ENCODE data around the gene THOC6. TPM values are rescaled to one million over a fixed set of nuclear protein-coding genes. Genes with fewer than 3 reads are reported as not detected.

The THOC6 gene
- total and polyA plus RNA-seq, 9 of the 15 experiments (the other 6 are each of a cell fraction or from before 2014, with no cell fraction given): 2.5 to 65.4 (median 42.3) TPM

- TF ChIP-seq PRDM10 (IDR thresholded peaks at IDR 0.05; ENCODE audit: partially characterized antibody) (peak; percentile 51), SMARCE1 (IDR thresholded peaks at IDR 0.05) (peak; percentile 95), FOS (IDR thresholded peaks at IDR 0.05; ENCODE audit: extremely low read depth, insufficient read length) (peak; percentile 78), ZBTB40 (IDR thresholded peaks at IDR 0.05) (no peak), ZBTB40 (CRISPR knock-in tag; IDR thresholded peaks at IDR 0.05) (no peak), RCOR1 (IDR thresholded peaks at IDR 0.05; ENCODE audit: borderline replicate concordance in 1 of 2, low read depth in 2 of 2, low read length in 2 of 2) (0 out of 4 replicates have a peak, but pooled peaks of 1 of the 2 experiments have one; percentile 46), TCF7L2 (IDR thresholded peaks at IDR 0.05; ENCODE audit: low read depth, low read length) (no peak), U2AF1 (optimal IDR thresholded peaks at IDR 0.05; ENCODE audit: low read depth, low read length) (no peak), NEUROD1 (IDR thresholded peaks at IDR 0.05; ENCODE audit: borderline replicate concordance, low read depth, low read length, partially characterized antibody) (peak; percentile 66), ZBTB7A (IDR thresholded peaks at IDR 0.05; ENCODE audit: borderline replicate concordance, control insufficient read depth, low read depth, low read length) (peak; percentile 18; the same call in 1 of the 2 replicates), PYGO2 (tag; IDR thresholded peaks at IDR 0.05) (no peak), ZNF311 (CRISPR knock-in tag; IDR thresholded peaks at IDR 0.05) (no peak), TBL1XR1 (IDR thresholded peaks at IDR 0.05; ENCODE audit: low read length in 2 of 2) (peak in 1 of 2 experiments; percentile 44; a peak in 1 of 4 replicates), SMARCA4 (IDR thresholded peaks at IDR 0.05) (peak; percentile 94), GABPB1 (CRISPR knock-in tag; IDR thresholded peaks at IDR 0.05) (no peak), DACH1 (IDR thresholded peaks at IDR 0.05; ENCODE audit: partially characterized antibody) (peak; percentile 6), TBP (optimal IDR thresholded peaks at IDR 0.05; ENCODE audit: low read depth, low read length) (no peak)
Observed at GRCh38 chr16:3022208-3022683, 1.6 kb upstream of the THOC6 start (continued).

Measured in K562 (cell line).